Smooth muscle cell (in vitro differentiated cells): ENCODE measurements around the gene NME4. TPM values are rescaled to one million over a fixed set of nuclear protein-coding genes. Genes with fewer than 3 reads are reported as not detected.
A peak's percentile ranks its signal among the peaks of the same experiment; 100 is the strongest.

Source experiments
- DNase-seq: peaks from one replicate; lab custom pipeline; 2025; ENCODE audit not compliant: unreplicated experiment; lab: John Stamatoyannopoulos, UW
- H2AFZ ChIP-seq: fragments of 200-600 bp; sonication (generic); 2 replicates; pipeline ENCODE4 v1.6.0; 2016; ENCODE audit warnings: antibody characterized with exemption, low read depth, mild to moderate bottlenecking
- H3F3A ChIP-seq: fragments of 200-600 bp; sonication (generic); 2 replicates; pipeline ENCODE4 v1.6.0; 2017; ENCODE audit warnings: antibody characterized with exemption, low read depth
- H3K27ac ChIP-seq: fragments of 200-600 bp; sonication (generic); 2 replicates; pipeline ENCODE4 v1.5.1; 2016; ENCODE audit warnings: low read depth, mild to moderate bottlenecking
- H3K27me3 ChIP-seq: fragments of 200-600 bp; sonication (generic); 2 replicates; pipeline ENCODE4 v1.6.1; 2016; ENCODE audit warnings: low read depth, mild to moderate bottlenecking
- H3K36me3 ChIP-seq: fragments of 200-600 bp; sonication (generic); 2 replicates; pipeline ENCODE4 v1.5.1; 2016; ENCODE audit warnings: low read depth
- H3K4me1 ChIP-seq: fragments of 200-600 bp; sonication (generic); 2 replicates; pipeline ENCODE4 v1.5.1; 2016; ENCODE audit warnings: low read depth
- H3K4me2 ChIP-seq: fragments of 200-600 bp; sonication (generic); 2 replicates; pipeline ENCODE4 v1.6.0; 2016; ENCODE audit warnings: mild to moderate bottlenecking
- H3K4me3 ChIP-seq: fragments of 200-600 bp; sonication (generic); 2 replicates; pipeline ENCODE4 v1.5.1; 2016; ENCODE audit warnings: mild to moderate bottlenecking
- H3K79me2 ChIP-seq: fragments of 200-600 bp; sonication (generic); 2 replicates; pipeline ENCODE4 v1.6.0; 2016; ENCODE audit warnings: low read depth, mild to moderate bottlenecking
- H3K9ac ChIP-seq: fragments of 200-600 bp; sonication (generic); 2 replicates; pipeline ENCODE4 v1.6.0; 2016; ENCODE audit warnings: low read depth
- H3K9me3 ChIP-seq: fragments of 200-600 bp; sonication (generic); replicated peaks from 2 replicates; pipeline ENCODE4 v1.5.1; 2016; ENCODE audit warnings: low read depth
- H4K20me1 ChIP-seq: fragments of 200-600 bp; sonication (generic); 2 replicates; pipeline ENCODE4 v1.6.0; 2016; ENCODE audit warnings: low read depth
- CTCF ChIP-seq: fragments of 200-600 bp; sonication (generic); IDR thresholded peaks from 2 replicates; pipeline ENCODE4 v1.5.1; 2017; ENCODE audit warnings: borderline replicate concordance, mild to moderate bottlenecking, antibody characterized with exemption; ENCODE audit not compliant: insufficient read depth, poor library complexity, severe bottlenecking
- WGBS: methylation state at CpG from one replicate; pipeline ENCODE4 v1.1.7; 2016; ENCODE audit warnings: low lambda C conversion rate; 5-methylcytosine and 5-hydroxymethylcytosine counted together
- polyA plus RNA-seq: library from polyadenylated mRNA; unstranded; fragments of >200 nt; fragmentation: Nextera tagmentation; extraction: Ambion mirVana; gene quantifications from 2 replicates; pipeline ENCODE4 v1.2.1, GENCODE V29; 2016
- total RNA-seq: library from RNA; depleted of rRNA; stranded (reverse); fragments of >200 nt; gene quantifications from 2 replicates; pipeline ENCODE4 v1.2.3, GENCODE V29; 2014

The NME4 gene
- total and polyA plus RNA-seq, 2 experiments from 2014 or later = 218 to 523 TPM

- Histone ChIP-seq H3K9me3 (no peaks in the 10 kb centered on the region), H3K36me3 (no peaks in the 10 kb centered on the region), H3K4me2 (no peak overlapping the region), H3K27ac (no peak overlapping the region), H3F3A (peaks cover 9% of the 10 kb centered on the region), H3K4me1 (peaks cover 7% of the 10 kb centered on the region), H3K27me3 (no peaks in the 10 kb centered on the region), H3K4me3 (no peak overlapping the region), H2AFZ (no peak overlapping the region), H3K79me2 (peaks cover 57% of the 10 kb centered on the region), H4K20me1 (peaks cover 67% of the 10 kb centered on the region), H3K9ac (no peak overlapping the region)
- WGBS = 87% methylated on average over 8 of the region's 8 CpGs
- no peak for DNase-seq
- no peak for TF ChIP-seq CTCF
These were observed 46.8 kb upstream of the NME4 start for GRCh38 chr16:350203-350602.

GRCh38 chr16:351804-352520, 45.0 kb upstream of the NME4 start:
- no peak for DNase-seq
- Histone ChIP-seq H3K9me3 (no peaks in the 10 kb centered on the region), H3K27me3 (no peaks in the 10 kb centered on the region), H3K4me2 (peak overlapping the region; percentile 99), H3K79me2 (peaks cover 47% of the 10 kb centered on the region), H3K4me3 (peak overlapping the region; percentile 74), H3K4me1 (peaks cover 7% of the 10 kb centered on the region), H3K27ac (no peak overlapping the region), H2AFZ (no peak overlapping the region), H3K36me3 (no peaks in the 10 kb centered on the region), H3K9ac (peak overlapping the region; percentile 77), H3F3A (no peaks in the 10 kb centered on the region), H4K20me1 (peaks cover 49% of the 10 kb centered on the region)
- TF ChIP-seq CTCF = no peak
- under 1% methylated on average over 32 of the region's 95 CpGs for WGBS

GRCh38 chr16:352547-353403, 44.2 kb upstream of the NME4 start, which contains the start of gene AXIN1:
Gene AXIN1, minus strand, starts transcription at chr16:352723. Its CDS starts 5,698 bp downstream, at chr16:347025.
- DNase-seq = peak; percentile 98
- H3K27ac ChIP-seq = no peak within 1 kb of the TSS

More at GRCh38 chr16:352547-353403, 44.2 kb upstream of the NME4 start, which contains the start of gene AXIN1:
- Histone ChIP-seq H3K9me3 (no peaks in the 10 kb centered on the region), H3F3A (no peaks in the 10 kb centered on the region), H3K4me1 (peaks cover 7% of the 10 kb centered on the region), H3K79me2 (peaks cover 40% of the 10 kb centered on the region), H3K36me3 (no peaks in the 10 kb centered on the region), H3K4me3 (peak within 1 kb of the TSS; percentile 74), H3K9ac (peak within 1 kb of the TSS; percentile 77), H2AFZ (peak within 1 kb of the TSS; percentile 30), H3K4me2 (peak within 1 kb of the TSS; percentile 99), H4K20me1 (peaks cover 41% of the 10 kb centered on the region), H3K27me3 (no peaks in the 10 kb centered on the region)
- WGBS = 3% methylated on average over 15 of the region's 113 CpGs
- TF ChIP-seq CTCF = peak; percentile 50
